CD4-positive, alpha-beta T cell treated with Interleukin-2 at 100 ng/mL for 4 hours (primary cell): ENCODE data around the gene CPLANE2.

Experiments used
- DNase-seq: peaks from one replicate; pipeline ENCODE4 v3.0.0-alpha.2; 2020; ENCODE audit warnings: low spot score

The CPLANE2 gene

GRCh38 chr1:16187748-16188401 is 49.1 kb downstream of the CPLANE2 start:
- peak; percentile 77 for DNase-seq

GRCh38 chr1:16186655-16187235 is 50.2 kb downstream of the CPLANE2 start:
- no peak for DNase-seq

GRCh38 chr1:16184557-16185303 is 52.3 kb downstream of the CPLANE2 start:
- no peak for DNase-seq

GRCh38 chr1:16183765-16184556 is 53.0 kb downstream of the CPLANE2 start:
- DNase-seq: no peak

GRCh38 chr1:16183179-16183578 is 53.8 kb downstream of the CPLANE2 start:
- DNase-seq: no peak

GRCh38 chr1:16181887-16182719 is 54.9 kb downstream of the CPLANE2 start:
- no peak for DNase-seq
